Loucy (cell line): ENCODE results near the gene PIP4K2C.

Experiments
- H2AFZ ChIP-seq: fragments of 200-600 bp; sonication (generic); 2 replicates; pipeline ENCODE4 v1.6.0; 2016; ENCODE audit warnings: antibody characterized with exemption, mild to moderate bottlenecking, low read length, moderate library complexity
- H3F3A ChIP-seq: fragments of 200-600 bp; 2 replicates; pipeline ENCODE4 v1.6.0; 2016; ENCODE audit warnings: antibody characterized with exemption, low read depth, mild to moderate bottlenecking
- H3K27me3 ChIP-seq: fragments of 200-600 bp; sonication (generic); 2 replicates; pipeline ENCODE4 v1.6.1; 2014; ENCODE audit warnings: low read length, mild to moderate bottlenecking; ENCODE audit not compliant: insufficient read depth, poor library complexity, severe bottlenecking
- H3K36me3 ChIP-seq: fragments of 200-600 bp; sonication (generic); 2 replicates; pipeline ENCODE4 v1.6.1; 2016; ENCODE audit warnings: low read length; ENCODE audit not compliant: insufficient read depth
- H3K4me1 ChIP-seq: fragments of 200-600 bp; sonication (generic); 2 replicates; pipeline ENCODE4 v1.5.1; 2014; ENCODE audit warnings: low read length, mild to moderate bottlenecking; ENCODE audit not compliant: insufficient read depth, poor library complexity, severe bottlenecking
- H3K4me2 ChIP-seq: fragments of 200-600 bp; sonication (generic); 2 replicates; pipeline ENCODE4 v1.6.0; 2014; ENCODE audit warnings: antibody characterized with exemption, low read length, low read depth, mild to moderate bottlenecking; ENCODE audit not compliant: poor library complexity, severe bottlenecking
- H3K4me3 ChIP-seq: fragments of 200-600 bp; sonication (generic); 2 replicates; pipeline ENCODE4 v1.5.1; 2014; ENCODE audit warnings: low read length, mild to moderate bottlenecking, mixed read lengths; ENCODE audit not compliant: poor library complexity, severe bottlenecking
- H3K79me2 ChIP-seq: fragments of 200-600 bp; sonication (generic); 2 replicates; pipeline ENCODE4 v1.6.1; 2014; ENCODE audit warnings: low read length; ENCODE audit not compliant: insufficient read depth
- H3K9ac ChIP-seq: fragments of 200-600 bp; sonication (generic); 2 replicates; pipeline ENCODE4 v1.6.0; 2014; ENCODE audit warnings: mild to moderate bottlenecking, low read depth, low read length, moderate library complexity; ENCODE audit not compliant: poor library complexity, severe bottlenecking
- H3K9me2 ChIP-seq: fragments of 200-600 bp; sonication (generic); replicated peaks from 2 replicates; pipeline ENCODE4 v1.6.1; 2016; ENCODE audit warnings: low read depth, low read length, mixed read lengths
- H3K9me3 ChIP-seq: fragments of 200-600 bp; sonication (generic); 2 replicates; pipeline ENCODE4 v1.6.1; 2014; ENCODE audit warnings: mild to moderate bottlenecking, antibody characterized with exemption, low read length, low read depth; ENCODE audit not compliant: insufficient read depth
- H4K20me1 ChIP-seq: fragments of 200-600 bp; sonication (generic); 2 replicates; pipeline ENCODE4 v1.6.0; 2014; ENCODE audit warnings: antibody characterized with exemption, low read length, mild to moderate bottlenecking; ENCODE audit not compliant: insufficient read depth, poor library complexity, severe bottlenecking
- CTCF ChIP-seq: fragments of 200-600 bp; sonication (generic); conservative IDR thresholded peaks from 2 replicates; pipeline ENCODE4 v1.5.1; 2014; ENCODE audit warnings: mild to moderate bottlenecking, antibody characterized with exemption, low read length
- EZH2phosphoT487 ChIP-seq: fragments of 200-600 bp; IDR thresholded peaks from 2 replicates; pipeline ENCODE4 v1.6.1; 2018; ENCODE audit warnings: antibody characterized with exemption, mild to moderate bottlenecking, moderate library complexity, borderline replicate concordance

Gene PIP4K2C

DNA sequence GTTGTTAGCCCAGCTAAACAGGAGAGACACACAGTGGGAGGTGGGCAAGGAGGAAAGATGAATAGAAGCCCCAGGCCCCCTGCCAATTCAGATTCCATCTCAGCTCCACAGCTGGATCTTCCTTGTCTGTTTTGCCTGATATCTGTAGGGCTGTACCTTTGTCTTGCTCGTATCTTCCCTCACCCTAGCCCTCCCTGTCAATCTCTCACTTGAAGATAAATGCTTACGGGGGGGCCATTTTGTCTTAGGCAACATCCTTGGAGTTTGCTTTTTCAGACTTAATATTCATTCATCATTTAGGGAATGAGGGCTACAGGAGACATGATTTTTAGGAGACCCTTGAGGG is 38.7 kb upstream of the PIP4K2C start:
- Histone ChIP-seq H3K79me2 (no peaks in the 10 kb centered on the region), H4K20me1 (no peaks in the 10 kb centered on the region), H3F3A (no peaks in the 10 kb centered on the region), H3K27me3 (no peaks in the 10 kb centered on the region), H3K4me3 (no peak overlapping the region), H3K9ac (no peak overlapping the region), H3K9me3 (no peaks in the 10 kb centered on the region), H3K9me2 (no peaks in the 10 kb centered on the region), H2AFZ (no peak overlapping the region), H3K4me1 (peaks cover 5% of the 10 kb centered on the region), H3K4me2 (no peak overlapping the region), H3K36me3 (no peaks in the 10 kb centered on the region)
- TF ChIP-seq CTCF (no peak), EZH2phosphoT487 (no peak)

- Histone ChIP-seq H3K9me2 (no peaks in the 10 kb centered on the region), H3K9ac (no peak overlapping the region)
These were observed 38.1 kb upstream of the PIP4K2C start for GRCh38 chr12:57552835-57553313.

GRCh38 chr12:57553343-57554202 is 37.4 kb upstream of the PIP4K2C start:
- Histone ChIP-seq H3K4me1 (no peaks in the 10 kb centered on the region), H3K4me2 (no peak overlapping the region), H3K79me2 (no peaks in the 10 kb centered on the region), H3K9me3 (no peaks in the 10 kb centered on the region), H2AFZ (no peak overlapping the region; the same call in 1 of the 2 replicates), H3K4me3 (no peak overlapping the region), H3F3A (no peaks in the 10 kb centered on the region), H3K27me3 (no peaks in the 10 kb centered on the region), H3K9me2 (no peaks in the 10 kb centered on the region), H4K20me1 (no peaks in the 10 kb centered on the region), H3K9ac (no peak overlapping the region), H3K36me3 (no peaks in the 10 kb centered on the region)
- TF ChIP-seq EZH2phosphoT487: no peak
- no peak for TF ChIP-seq CTCF

More at GRCh38 chr12:57552835-57553313, 38.1 kb upstream of the PIP4K2C start:
- H3F3A ChIP-seq: no peaks in the 10 kb centered on the region
- TF ChIP-seq EZH2phosphoT487: no peak
- H3K27me3 ChIP-seq: no peaks in the 10 kb centered on the region
- H3K79me2 ChIP-seq: no peaks in the 10 kb centered on the region
- H4K20me1 ChIP-seq: no peaks in the 10 kb centered on the region
- H3K36me3 ChIP-seq: no peaks in the 10 kb centered on the region
- H3K4me1 ChIP-seq: no peaks in the 10 kb centered on the region
- no peak overlapping the region; the same call in 1 of the 2 replicates for H2AFZ ChIP-seq
- H3K4me3 ChIP-seq: no peak overlapping the region
- H3K4me2 ChIP-seq: no peak overlapping the region
- no peaks in the 10 kb centered on the region for H3K9me3 ChIP-seq
